Measurements from ENCODE around the gene RABEP2.

DNA sequence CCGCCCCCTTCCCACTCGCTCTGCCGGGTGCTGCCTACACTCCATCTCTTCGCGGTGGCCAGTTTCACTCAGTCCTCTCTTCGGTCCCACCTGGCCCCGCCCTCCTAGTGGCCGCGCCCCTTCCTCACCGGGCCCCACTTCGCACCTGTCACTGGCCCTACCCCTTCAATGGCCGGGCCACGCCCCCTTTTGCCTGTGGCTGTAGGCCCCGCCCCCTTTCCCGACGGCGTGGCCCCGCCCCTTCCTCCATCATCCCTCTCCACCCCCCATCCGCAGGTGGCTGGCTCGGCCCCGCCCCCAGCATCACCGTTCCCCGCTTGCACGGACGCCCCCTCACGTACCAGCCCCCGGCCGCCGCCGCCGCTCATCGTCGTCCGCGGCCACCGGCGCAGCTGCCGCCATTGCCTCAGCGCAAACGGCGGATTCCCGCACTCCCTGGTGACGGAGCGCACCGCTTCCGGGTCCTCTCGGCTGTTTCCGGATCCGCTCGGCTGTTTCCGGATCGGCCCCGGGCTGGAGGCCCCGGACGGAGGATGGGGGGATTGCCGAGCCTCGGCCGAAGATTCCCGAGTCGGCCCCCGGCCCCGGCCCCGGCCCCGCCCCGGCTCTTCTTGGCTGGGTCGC is at the start of gene RABEP2:
- peak in 1 of 2 donors; percentile 27 for TF ChIP-seq POLR2A (IDR thresholded peaks at IDR 0.05)
- TF ChIP-seq, protein P1, sequence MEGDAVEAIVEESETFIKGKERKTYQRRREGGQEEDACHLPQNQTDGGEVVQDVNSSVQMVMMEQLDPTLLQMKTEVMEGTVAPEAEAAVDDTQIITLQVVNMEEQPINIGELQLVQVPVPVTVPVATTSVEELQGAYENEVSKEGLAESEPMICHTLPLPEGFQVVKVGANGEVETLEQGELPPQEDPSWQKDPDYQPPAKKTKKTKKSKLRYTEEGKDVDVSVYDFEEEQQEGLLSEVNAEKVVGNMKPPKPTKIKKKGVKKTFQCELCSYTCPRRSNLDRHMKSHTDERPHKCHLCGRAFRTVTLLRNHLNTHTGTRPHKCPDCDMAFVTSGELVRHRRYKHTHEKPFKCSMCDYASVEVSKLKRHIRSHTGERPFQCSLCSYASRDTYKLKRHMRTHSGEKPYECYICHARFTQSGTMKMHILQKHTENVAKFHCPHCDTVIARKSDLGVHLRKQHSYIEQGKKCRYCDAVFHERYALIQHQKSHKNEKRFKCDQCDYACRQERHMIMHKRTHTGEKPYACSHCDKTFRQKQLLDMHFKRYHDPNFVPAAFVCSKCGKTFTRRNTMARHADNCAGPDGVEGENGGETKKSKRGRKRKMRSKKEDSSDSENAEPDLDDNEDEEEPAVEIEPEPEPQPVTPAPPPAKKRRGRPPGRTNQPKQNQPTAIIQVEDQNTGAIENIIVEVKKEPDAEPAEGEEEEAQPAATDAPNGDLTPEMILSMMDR (IDR thresholded peaks at IDR 0.05), result no peak
